GM12875 (cell line): ENCODE measurements around the gene SGCD.

Source experiments
- H3K4me3 ChIP-seq: one replicate; pipeline ENCODE4 v1.5.1; 2011; ENCODE audit warnings: low read depth, low read length, control low read depth
- CTCF ChIP-seq: IDR thresholded peaks from 2 replicates; pipeline ENCODE4 v1.5.1; 2011; ENCODE audit warnings: low read depth, mild to moderate bottlenecking, control low read depth, inconsistent platforms, low read length, moderate library complexity, borderline replicate concordance; ENCODE audit not compliant: insufficient read depth

The SGCD gene

GRCh38 chr5:156515803-156516360 lies 188.9 kb downstream of the SGCD start:
- H3K4me3 ChIP-seq = no peak overlapping the region
- no peak for TF ChIP-seq CTCF

GRCh38 chr5:156522651-156523529 lies 195.9 kb downstream of the SGCD start:
- H3K4me3 ChIP-seq = no peak overlapping the region
- no peak for TF ChIP-seq CTCF

- no peak for TF ChIP-seq CTCF
- H3K4me3 ChIP-seq = no peak overlapping the region
These were observed 196.6 kb downstream of the SGCD start for GRCh38 chr5:156523607-156524006.

GRCh38 chr5:156526081-156526925 lies 199.3 kb downstream of the SGCD start:
- TF ChIP-seq CTCF = no peak
- no peak overlapping the region for H3K4me3 ChIP-seq

- H3K4me3 ChIP-seq = no peak overlapping the region
- no peak for TF ChIP-seq CTCF
These were observed 200.6 kb downstream of the SGCD start for GRCh38 chr5:156527611-156528010.

- no peak overlapping the region for H3K4me3 ChIP-seq
- no peak for TF ChIP-seq CTCF
These were observed 201.7 kb downstream of the SGCD start for GRCh38 chr5:156528673-156529072.
